Measurements from ENCODE around the gene UBE3C.

Gene UBE3C

GRCh38 chr7:157183832-157184231 lies 45.1 kb downstream of the UBE3C start:
- no peak for DNase-seq

GRCh38 chr7:157188091-157188665 lies 49.5 kb downstream of the UBE3C start:
- no peak for DNase-seq

DNA sequence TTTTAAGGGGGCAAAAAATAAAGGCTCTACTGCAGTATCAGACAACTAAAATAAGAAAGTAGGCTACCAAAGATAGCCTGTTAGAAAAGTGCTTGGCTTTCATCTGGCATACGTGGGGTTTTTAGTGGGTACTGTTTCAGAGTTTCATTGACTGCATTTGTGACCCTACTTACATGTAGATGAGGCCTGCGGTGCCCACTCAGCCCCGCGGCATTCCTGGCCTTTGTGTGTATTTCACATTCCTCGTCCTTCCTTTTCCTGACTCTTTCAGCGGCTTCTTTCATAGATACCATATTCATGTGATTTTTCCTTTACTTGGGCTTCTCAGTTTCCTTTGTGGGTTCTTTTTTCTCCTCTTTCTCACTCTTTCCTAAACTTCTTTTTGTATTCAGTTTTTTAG lies 50.7 kb downstream of the UBE3C start:
- no peak for DNase-seq

DNA sequence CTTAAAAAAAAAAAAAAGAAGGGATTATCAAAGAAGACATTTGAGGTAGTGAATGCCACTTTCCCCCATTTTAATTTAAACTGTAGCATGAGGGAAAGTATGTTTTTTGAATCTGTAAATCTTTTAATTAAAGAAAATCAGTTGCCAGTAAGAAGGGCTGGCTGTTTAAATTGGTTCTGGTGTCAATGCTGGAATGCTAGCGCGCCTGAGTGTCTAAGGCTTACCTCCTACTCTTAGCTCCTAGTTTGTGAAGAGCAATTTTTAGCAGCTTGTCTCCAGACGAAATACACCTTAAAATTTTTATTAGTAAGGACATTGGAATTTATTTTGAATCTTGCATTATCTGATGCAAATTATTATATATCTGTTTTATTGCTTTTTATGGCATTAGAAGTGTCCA lies 54.1 kb downstream of the UBE3C start:
- DNase-seq = no peak

DNA sequence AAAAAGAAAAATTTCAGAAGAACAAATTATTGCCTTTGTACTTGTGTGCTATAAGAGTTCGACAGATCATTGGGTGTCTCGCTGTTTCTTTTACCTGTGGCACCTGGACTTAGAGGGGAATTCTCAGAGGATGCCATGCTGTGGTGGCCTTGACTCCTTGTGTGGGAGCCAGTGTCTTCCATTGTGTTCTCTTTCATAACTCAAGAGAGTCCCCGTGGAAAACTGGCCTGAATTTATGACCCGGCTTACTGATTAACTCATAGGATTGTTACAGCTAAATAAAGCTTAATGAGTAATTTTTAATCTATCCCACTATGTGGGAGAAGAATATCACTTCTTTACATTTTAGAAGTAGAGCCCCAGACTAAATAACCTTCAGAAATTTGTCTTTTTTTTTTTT lies 54.5 kb downstream of the UBE3C start:
- no peak for DNase-seq

GRCh38 chr7:157194948-157195347 lies 56.2 kb downstream of the UBE3C start:
- no peak for DNase-seq

- DNase-seq = no peak
These were observed 57.1 kb downstream of the UBE3C start for GRCh38 chr7:157195868-157196267.

GRCh38 chr7:157204134-157204533 lies 65.4 kb downstream of the UBE3C start:
- no peak for DNase-seq

GRCh38 chr7:157205438-157205837 lies 66.7 kb downstream of the UBE3C start:
- DNase-seq = no peak

- DNase-seq = peak; percentile 80
These were observed 70.1 kb downstream of the UBE3C start for GRCh38 chr7:157208571-157209413.

GRCh38 chr7:157210682-157211081 lies 72.0 kb downstream of the UBE3C start:
- peak; percentile 33 for DNase-seq

DNA sequence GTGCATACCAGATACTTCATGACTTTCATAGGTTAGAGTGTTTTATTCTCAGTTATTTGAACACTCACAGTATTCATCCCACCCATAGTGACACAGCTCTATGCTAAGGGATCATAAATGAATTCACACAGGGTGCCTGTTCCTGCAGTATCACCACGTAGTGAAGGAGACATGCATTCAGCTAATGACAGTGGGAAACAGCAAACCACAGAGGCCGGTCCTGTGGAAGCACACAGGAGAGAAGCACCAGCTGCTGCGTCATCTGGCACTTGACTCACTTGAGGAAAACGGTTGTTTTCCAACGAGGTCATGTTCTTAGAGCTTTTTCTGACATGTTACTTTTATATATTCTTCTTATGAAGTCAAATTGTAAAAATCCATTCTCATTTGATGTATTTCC lies 73.0 kb downstream of the UBE3C start:
- DNase-seq = peak; percentile 34

DNA sequence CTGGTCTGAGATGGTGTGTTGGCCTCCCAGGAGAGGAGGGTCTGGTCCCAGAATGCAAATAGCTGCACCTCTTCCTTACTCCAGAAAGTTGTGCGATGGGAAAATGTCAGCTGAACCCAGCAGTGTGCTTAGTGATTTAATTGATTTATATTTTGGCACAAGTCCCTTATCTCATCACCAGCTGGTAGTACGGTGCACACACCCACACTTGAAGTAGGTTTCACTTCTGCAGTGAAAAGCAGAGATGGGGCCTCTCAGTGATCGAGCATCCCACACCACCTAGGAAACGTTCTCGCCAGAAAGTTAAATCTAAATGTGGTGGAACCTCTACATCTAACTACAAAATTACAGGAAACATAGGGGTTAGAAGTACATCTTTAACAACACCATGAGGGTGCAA lies 80.4 kb downstream of the UBE3C start:
- DNase-seq = no peak

DNA sequence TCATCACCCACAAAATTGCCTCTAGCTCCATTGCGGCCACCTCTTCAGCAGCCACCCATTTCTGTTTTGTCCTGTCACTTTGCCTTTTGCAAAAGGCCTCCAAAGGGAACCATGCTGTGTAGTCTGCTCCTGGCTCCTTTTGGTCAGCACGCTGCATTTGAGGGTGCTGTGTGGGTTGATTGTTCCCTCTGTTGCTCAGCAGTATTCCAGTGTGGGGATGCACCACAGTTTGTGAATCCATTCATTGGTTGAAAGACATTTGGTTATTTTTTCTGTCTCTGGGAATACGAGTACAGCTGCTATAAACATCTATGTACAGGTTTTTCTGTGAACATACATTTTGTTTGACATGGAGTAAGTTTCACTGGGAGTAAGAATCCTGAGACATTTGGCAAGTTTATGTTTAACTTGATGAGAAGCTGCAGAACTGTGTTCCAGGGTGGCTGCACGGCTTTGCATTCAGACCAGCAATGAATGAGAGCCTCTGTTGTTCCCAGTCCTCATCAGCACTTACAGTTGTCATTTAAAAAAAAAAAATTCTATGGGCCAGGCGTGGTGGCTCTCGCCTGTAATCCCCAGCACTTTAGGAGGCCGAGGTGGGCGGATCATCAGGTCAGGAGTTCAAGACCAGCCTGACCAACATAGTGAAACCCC lies 82.3 kb downstream of the UBE3C start:
- DNase-seq = no peak

GRCh38 chr7:157222687-157223086 lies 84.0 kb downstream of the UBE3C start:
- no peak for DNase-seq

- no peak for DNase-seq
These were observed 85.9 kb downstream of the UBE3C start for GRCh38 chr7:157224627-157225026.

GRCh38 chr7:157228864-157229422 lies 90.2 kb downstream of the UBE3C start:
- DNase-seq = no peak

GRCh38 chr7:157233677-157234076 lies 95.0 kb downstream of the UBE3C start:
- no peak for DNase-seq

DNA sequence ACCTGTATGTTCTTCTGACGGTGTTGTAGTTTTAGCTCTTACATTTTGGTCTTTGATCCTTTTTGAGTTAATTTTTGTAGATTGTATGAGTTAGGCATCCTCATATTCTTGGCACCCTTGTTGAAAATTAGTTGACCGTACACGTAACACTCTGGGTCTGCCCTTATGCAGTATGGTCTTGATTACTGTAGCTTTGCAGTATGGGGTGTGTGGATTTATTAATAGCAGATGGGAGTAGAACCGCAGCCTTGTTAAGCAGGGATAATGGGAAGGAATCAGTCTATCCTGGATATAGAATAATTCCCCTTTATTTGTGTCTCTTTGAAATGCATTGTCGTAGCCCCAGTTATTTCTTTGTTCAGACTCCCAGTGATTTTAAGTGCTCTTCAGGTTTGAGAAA lies 95.5 kb downstream of the UBE3C start:
- no peak for DNase-seq

DNA sequence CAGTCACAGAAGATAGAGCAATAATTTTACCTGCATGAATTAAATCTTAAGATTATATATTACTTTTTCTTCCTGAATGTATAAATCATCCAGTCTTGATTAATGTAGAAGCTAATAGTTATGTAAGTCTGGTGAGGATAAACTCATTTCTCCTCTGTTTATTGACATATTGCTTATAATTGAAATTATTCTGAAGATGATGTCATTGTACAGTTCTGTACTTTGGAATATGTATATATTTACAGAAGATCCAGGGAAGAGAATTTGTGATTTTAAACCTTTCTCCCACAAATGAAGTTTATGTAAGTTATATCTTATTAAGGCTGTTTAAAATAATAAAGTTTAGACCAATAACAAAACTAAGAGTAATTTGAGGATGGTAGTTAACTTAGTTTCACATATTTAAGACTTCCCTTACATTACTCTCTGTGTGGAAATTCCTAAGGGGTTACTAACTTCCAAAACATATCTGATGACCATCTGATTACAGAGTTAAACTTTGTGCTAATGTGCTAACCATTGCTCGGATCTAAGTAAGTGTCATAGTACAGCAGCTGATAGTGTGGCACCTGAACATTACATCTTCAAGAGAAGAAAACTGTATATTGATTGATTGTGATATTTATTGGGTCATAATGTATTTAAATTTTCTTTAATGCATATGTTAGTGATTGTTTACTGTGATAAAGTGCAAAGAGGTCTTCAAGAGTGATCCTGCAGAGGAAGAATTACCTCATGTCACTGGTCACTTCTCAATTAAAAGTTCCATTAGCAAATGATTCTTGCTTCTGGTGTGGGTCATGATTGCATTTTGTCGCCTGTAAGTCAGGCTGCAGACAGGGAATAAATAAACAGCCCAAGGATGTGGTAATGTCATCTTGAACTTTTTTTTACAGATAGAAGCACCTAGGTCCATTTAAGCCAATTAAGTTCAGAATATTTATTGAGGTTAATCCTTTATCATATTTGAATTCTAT lies 96.9 kb downstream of the UBE3C start:
- no peak for DNase-seq

GRCh38 chr7:157238087-157238486 lies 99.4 kb downstream of the UBE3C start:
- DNase-seq = no peak

DNA sequence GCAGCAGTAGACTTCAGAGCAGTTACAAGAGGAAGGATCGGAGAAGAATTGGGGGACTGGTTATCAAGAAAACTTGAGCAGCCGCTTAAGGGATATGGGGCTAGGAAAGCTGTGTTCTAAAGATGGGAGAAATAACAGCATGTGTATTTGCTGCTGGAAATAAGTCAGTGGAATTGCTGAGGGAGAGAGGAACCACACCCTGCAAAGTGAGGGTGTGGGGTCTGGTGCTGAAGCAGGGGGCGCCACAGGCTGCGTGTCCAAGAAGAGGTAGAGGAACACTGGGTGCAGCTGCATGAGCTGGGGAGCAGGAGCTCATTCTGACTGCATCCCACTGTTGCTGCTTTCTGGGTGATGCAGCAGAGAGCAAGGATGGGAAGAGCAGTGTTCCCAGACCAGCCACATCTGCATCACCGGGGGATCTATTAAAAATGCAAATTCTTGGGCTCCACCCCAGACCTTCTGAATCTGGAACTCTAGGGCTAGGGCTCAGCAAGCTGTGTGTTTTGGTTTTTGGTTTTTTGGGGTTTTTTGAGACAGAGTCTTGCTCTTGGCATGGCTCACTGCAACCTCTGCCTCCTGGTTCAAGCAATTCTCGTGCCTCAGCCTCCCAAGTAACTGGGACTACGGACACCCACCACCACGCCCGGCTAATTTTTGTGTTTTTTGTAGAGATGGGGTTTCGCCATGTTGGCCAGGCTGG lies 101.0 kb downstream of the UBE3C start:
- DNase-seq = no peak

All from DMS79 (cell line).